ENCODE measurements around the gene ZNF19.

DNA sequence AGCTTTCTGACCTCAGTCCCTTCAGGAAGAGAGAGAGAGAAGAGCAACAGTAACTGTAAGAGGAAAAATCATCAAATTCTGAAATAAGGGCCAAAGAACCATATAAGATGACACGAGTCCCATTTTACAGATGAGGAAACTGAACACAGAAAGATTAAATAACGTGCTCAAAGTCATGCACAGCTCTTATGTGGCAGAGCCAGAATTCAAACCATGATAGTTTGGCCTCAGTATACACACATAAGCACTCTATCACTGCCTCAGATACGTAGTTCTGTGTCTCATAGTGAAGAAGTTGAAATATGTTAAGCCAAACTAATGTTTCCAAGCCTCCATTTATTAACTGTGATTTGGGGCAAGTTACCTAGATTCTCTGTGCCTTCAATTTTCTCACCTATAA lies 1.9 kb upstream of the ZNF19 start:
- no peak for TF ChIP-seq TAF1 (IDR thresholded peaks at IDR 0.05; ENCODE audit: low read depth)
- TF ChIP-seq TEAD4 (IDR thresholded peaks at IDR 0.05) = no peak
- no peak for TF ChIP-seq MAX (IDR thresholded peaks at IDR 0.05)
- TF ChIP-seq EP300 (IDR thresholded peaks at IDR 0.05; ENCODE audit: borderline replicate concordance) = no peak

Data from Ishikawa (cell line).